ENCODE data around the gene C5orf15.
A peak's percentile ranks its signal among the peaks of the same experiment; 100 is the strongest.

Gene C5orf15

DNA sequence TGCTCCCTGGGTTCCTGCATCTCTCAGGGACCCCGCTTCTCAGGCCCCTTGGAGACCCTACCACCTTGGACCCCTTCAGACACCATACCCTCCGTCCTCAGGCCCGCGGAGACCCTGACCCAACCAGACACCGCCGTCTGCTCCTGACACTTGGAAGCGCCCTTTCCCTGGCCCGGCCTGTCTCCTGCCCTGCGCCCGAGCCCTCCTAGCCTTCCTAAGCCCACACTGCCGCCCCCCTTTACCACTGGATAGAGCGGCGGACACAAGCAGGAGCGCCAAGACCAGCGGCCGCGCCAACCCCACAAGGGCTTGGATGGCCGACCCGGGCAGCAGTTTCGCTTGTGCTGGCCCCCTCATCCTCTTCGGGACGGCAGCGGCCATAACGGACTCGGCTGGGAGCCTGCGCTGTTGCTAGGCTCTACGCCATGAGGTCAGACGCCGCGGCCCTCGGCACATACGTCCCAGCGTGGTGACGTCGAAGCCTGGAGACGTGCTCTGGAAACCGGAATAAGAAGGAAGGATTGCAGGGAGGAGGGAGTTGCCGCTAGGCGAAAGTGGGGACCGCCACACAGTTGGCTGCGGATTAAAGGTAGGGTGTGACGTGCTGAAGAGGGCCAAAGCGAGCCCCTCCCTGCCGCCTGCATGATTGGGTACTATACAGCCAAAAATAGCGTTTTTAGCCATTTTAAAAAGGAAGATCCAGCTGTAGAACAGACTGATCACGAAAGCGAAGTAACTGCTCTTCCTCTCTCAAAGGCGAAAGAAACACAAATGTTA lies at the start of gene C5orf15:
Gene C5orf15 (minus strand): TSS at position 422 of the 777 bp plus-strand sequence. CDS start 41 bp downstream, at position 381.
- DNase-seq: peak; percentile 93

- DNase-seq: no peak
These were observed 39.9 kb upstream of the C5orf15 start for GRCh38 chr5:134008266-134008749.

- DNase-seq: no peak
These were observed 39.3 kb upstream of the C5orf15 start for GRCh38 chr5:134007581-134008265.

DNA sequence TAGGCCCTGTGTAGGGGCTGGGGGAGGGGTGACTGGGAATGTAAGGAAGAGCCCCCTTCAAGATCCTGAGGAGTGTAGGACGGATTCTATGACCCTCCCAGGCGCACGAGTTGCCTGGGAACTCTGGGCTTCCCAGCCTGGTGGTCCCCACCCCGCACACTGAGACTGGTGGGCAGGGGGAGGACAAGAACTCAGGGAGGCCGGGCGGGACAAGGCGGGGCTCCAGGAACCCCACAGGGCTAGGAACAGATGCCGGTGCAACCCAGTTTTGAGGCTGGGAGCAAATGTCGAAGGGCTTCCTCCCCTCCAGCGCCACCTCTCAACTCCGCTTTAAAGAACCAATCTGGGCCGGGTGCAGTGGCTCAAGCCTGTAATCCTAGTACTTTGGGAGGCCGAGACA lies 37.7 kb upstream of the C5orf15 start:
- DNase-seq: no peak

DNA sequence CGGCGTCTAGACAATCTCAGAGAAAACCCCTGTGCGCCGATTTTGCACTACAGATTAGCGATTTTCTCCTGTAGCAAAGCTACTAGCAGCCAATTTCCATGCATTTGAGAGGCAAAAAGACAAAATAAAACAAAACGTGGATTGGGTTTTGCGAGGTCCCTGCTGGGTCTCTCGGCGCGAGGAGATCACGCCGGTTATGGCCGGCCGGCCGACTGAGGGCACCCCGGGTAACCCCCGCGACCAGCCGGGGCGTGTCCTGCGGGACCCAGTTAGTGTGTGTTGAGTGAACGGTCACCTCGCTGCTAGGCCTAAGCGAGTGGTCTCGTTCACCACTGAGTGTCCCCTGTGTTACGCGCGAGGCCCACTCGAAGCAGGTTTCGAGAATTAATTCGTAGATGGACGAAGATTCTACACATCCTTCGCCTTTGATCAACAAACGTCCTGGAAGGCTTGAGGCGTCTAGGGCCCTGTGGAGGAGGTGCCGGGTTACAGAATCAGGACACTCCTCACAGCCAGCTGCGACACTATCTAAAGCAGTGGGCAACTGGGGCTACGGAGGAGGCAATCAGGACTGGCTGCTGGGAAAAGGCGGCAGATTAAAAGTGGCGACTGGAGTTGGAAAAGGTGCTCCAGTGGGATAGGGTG lies 37.1 kb upstream of the C5orf15 start:
- DNase-seq: peak; percentile 6

- peak; percentile 85 for DNase-seq
These were observed 36.4 kb upstream of the C5orf15 start, which contains the start of gene VDAC1 for GRCh38 chr5:134004626-134005416. VDAC1 (minus strand) TSS chr5:134004975; CDS start chr5:133993012, 11,963 bp downstream.

DNA sequence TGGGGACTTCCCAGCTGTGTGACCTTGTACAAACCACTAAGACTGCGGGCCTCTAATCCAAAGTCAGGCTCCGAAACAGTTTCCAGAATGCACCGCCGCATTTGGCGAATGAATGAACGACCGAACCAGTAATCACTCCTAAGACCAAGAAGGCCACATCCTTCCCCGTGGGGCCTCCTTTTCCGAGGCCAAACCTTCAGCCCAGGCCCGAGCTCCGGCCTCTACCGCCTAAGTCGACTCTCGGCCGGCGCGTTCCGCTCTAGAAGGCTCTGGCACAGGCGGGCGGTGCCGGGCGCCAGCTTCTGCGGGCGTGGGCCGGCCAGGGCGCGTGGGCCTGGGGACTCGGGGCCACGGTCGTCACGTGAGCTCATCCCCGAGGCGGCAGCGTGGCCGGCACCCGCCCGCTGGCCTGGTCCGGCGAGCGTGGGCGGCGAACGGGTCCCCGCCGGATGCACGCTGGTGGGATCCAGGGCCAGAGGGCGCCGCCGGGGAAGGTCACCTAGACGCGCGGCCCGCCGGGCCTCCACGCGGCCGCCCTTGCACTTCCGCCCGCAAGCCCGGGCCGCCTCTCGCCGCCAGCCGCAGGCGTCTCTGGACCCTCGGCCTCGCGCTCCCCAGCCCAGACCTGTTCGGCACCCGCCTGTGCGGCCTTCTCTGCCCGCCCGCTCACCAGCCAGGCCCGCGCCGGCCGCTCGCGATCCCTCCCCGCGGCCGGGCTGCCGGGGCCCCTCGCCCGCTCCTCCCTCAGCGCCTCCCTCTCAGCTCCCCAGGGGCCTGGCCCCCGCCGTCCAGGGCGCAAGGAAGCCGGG lies 35.6 kb upstream of the C5orf15 start:
- peak; percentile 30 for DNase-seq

GRCh38 chr5:134003064-134003816 lies 34.8 kb upstream of the C5orf15 start:
- peak; percentile 10 for DNase-seq

DNA sequence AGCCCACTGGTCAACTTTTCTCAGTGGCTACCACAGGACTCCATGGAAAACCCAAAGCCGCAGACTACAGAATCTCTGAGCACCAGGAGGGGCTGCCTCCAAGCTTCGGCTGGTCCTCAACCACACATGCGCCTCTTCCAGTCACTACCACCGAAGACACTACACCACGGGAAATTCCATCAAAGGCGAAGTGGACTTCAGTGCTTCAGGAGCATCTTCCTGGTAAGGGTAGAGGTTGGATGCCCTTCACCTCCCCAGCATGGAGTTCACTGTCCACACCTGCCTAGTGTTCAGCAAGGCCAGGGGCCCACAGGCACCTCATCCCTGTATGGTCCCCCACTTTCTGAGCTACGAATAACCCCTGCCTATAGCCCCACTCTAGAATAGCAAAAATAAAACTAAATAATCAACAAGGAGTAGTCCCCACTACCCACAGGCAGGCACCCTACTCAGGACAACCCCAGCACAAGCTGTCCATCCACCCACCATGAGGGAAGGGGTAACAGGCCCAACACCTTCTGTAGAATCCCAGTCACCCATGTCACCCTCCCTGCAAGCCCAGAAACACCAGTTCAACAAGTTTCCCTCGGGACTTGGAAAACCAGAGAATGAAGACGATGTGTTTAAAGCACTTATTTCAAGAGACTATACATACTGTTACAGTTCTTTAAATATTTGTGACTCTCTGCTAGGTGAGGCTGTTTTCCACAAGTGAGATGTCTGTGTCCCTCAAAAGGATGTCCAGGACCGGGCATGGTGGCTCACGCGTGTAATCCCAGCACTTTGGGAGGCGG lies 33.7 kb upstream of the C5orf15 start:
- DNase-seq: no peak

DNA sequence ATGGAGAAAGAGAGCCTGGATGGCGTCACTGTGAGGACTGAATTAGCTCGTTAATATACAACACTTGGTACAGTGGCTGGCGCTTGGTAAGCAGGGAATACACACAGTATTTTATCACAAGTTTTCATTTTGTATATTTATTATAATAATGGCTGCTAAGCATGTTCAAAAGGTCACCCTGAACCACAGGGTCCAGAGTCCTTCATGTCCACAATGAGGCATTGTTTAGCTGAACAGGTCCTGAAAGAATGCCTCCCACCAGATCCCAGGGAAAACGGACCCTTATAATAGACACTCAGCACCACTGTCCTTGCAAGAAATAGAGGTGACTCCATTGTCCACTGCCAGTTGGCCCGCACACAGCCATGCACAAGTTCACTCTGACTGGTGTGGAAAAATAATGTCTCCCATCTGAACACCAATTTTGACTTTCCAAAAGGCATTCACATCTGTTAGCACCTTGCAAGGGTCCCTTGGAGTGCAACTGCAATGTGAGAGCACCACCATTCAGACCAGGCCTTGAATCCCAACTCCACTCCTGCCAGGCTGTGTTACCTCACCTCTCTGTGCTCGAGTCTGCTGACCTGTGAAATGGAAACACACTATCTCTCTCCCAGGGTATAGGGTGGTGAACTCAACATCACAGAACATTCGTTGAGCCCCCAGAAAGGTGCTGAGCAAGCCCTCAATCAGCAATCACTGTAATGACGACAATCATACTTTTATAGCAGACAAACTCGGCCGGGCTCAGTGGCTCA lies 32.5 kb upstream of the C5orf15 start:
- no peak for DNase-seq

DNA sequence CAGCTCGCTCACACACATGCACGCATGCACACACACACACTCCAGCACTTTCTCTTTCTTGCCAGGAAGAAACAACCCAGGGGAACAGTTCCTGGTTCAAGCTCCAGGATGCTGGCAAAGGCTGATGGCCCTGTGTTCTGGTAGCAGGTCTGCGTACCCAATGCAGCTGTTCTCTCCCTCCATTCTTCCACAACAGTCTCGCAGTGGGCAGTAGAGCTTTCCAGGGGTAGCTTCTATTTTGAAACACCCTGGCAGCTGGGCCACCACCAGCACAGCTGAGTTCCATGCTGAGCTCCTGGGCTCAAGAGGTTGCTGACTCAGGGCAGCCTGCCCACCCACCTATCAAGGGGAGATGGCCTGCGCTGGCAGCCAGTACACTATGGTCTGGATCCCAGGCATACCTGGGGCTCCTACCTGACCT lies 31.7 kb upstream of the C5orf15 start:
- DNase-seq: no peak

- DNase-seq: no peak
These were observed 30.4 kb upstream of the C5orf15 start for GRCh38 chr5:133998807-133999206.

DNA sequence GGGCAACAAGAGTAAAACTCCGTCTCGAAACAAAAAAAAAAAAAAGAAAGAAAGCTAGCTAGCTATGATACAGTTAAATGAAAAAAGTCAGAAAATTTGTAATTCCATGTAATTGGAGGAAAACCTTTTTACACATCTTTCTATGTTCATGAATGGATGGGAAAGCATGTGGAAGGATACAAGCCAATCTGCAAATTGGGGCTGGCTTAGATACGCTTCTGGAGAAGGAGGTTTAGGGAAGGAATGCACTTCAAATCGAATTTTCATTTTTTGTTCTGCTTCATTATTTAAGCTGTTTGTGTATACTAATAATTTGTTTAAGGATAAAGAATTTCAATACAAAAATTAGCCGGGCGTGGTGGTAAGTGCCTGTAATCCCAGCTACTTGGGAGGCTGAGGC lies 29.6 kb upstream of the C5orf15 start:
- no peak for DNase-seq

DNA sequence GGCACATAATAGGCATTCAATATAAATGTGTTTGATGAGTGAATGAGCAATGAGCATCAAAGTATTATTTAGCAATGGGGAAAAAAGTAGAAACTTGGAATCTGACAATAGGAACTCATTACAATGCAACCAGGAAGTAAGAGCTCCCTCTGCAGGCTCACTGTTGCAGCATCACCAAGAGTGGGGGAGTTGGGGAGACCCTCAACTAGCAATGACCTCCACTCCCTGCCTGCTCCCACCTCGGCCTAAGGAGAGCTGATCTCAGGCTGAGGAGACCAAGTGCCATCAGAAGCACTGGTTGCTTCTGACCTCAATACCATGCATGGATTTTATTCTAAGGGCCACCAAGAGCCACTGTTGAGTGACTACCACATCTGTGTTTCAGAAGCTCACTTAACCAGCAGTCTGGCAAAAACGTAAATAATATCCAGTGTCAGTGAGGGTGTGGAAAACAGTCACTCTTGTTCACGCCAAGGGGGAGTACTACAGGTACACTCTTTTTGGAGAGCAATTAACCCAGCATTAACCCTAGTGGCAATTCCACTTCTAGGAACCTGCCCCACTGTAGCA lies 28.3 kb upstream of the C5orf15 start:
- DNase-seq: peak; percentile 20

GRCh38 chr5:133995883-133996563 lies 27.6 kb upstream of the C5orf15 start:
- no peak for DNase-seq

DNA sequence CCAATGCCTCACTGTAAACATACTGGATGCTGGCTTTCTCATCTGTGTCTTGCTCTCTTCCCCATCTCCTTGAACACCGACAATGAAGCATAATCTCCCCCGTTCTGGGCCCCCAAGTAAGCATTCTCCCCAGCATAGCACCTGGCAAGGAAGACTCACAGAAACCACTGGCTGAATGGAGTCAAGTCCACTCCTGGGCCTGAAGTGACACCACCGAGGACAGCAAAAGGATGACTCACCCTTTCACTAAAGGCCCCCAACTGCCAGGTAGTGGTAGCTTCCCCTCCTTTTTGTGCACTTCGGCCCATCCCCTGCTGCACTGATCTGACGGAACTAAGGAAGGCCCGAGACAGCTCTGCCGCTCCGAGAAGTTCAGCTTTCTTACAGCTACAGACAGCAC lies 26.9 kb upstream of the C5orf15 start:
- no peak for DNase-seq

GRCh38 chr5:133994990-133995333 lies 26.5 kb upstream of the C5orf15 start:
- DNase-seq: no peak

DNA sequence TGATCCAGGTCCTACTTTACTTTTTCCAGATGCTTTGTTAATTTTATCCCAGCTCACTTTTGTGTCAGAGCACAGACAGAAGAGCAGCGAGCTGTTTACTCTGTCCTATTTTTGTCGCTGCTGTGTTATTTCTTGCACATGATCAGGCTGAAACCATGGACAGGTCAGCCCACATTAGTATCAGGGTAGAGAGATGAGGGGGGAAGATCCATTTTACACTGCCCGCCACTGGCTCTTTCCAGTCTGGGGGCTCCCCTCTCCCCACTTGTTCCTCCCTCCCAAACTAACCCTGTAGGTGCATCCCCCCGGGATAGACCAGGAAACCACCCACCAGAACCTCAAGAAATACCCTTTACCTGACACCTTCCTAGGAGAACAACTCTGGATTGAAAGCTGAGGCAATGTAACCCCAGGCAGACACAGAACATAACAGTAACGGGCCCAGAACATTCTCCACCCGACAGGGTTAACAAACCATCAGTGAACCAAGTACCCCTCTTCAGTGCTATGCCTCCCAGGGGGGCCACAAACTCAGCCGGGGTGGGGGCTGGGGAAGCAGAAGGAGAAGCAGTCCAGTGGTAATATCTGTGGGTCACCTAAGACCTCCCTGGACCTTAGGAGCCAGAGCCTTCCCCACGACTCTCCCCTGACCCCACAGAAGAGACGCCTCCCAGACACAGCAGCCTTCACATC lies 26.0 kb upstream of the C5orf15 start:
- DNase-seq: no peak

Measured in CD4-positive, alpha-beta T cell treated with Interleukin-6 for 4 hours (primary cell).